ENCODE measurements around the gene CDS2.

CDS2 gene

DNA sequence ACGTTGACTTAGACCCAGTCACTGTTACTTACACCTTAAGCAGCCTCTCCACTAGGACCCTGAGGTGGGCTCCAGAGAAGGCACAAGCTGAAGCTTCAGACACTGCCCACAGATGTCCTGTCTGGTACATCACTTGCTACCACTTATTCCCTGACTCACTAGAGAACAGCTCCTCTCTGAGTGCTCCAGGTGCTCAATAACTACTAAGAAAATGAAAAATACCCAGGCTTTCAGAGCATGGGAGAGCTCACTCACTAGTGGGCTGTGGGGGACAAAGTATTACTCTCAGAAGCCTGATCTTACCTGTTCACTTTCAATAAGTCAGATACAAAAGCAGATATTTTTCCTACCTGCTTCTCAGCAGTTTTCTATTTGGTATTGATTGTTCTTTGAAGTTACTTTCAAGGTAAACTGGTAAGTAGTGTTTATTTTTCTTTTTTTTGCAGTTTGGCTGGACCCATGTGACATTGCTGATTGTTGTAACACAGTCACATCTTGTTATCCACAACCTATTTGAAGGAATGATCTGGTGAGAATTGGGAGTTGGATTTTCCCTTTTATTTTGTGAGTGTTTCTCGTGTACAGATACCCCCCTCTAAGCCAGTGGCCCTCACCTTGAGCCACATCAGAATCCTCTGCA lies 55.9 kb downstream of the CDS2 start:
- H3K4me1 ChIP-seq: peaks cover 0 to 60% (median 22%) of the 10 kb centered on the region in 4 donors
- no peak for DNase-seq
- H3K27ac ChIP-seq: peak overlapping the region; percentile 64 to 70
- H3K4me3 ChIP-seq: no peak overlapping the region
- H3K9me3 ChIP-seq: no peaks in the 10 kb centered on the region
- H3K27me3 ChIP-seq: no peaks in the 10 kb centered on the region
- TF ChIP-seq, protein P1, sequence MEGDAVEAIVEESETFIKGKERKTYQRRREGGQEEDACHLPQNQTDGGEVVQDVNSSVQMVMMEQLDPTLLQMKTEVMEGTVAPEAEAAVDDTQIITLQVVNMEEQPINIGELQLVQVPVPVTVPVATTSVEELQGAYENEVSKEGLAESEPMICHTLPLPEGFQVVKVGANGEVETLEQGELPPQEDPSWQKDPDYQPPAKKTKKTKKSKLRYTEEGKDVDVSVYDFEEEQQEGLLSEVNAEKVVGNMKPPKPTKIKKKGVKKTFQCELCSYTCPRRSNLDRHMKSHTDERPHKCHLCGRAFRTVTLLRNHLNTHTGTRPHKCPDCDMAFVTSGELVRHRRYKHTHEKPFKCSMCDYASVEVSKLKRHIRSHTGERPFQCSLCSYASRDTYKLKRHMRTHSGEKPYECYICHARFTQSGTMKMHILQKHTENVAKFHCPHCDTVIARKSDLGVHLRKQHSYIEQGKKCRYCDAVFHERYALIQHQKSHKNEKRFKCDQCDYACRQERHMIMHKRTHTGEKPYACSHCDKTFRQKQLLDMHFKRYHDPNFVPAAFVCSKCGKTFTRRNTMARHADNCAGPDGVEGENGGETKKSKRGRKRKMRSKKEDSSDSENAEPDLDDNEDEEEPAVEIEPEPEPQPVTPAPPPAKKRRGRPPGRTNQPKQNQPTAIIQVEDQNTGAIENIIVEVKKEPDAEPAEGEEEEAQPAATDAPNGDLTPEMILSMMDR (IDR thresholded peaks at IDR 0.05): no peak
- peaks cover 43 to 78% (median 69%) of the 10 kb centered on the region in 3 donors for H3K36me3 ChIP-seq
- intact Hi-C loops (cut with DNase I; ENCODE audit: low total_unique reads): no loop called here

DNA sequence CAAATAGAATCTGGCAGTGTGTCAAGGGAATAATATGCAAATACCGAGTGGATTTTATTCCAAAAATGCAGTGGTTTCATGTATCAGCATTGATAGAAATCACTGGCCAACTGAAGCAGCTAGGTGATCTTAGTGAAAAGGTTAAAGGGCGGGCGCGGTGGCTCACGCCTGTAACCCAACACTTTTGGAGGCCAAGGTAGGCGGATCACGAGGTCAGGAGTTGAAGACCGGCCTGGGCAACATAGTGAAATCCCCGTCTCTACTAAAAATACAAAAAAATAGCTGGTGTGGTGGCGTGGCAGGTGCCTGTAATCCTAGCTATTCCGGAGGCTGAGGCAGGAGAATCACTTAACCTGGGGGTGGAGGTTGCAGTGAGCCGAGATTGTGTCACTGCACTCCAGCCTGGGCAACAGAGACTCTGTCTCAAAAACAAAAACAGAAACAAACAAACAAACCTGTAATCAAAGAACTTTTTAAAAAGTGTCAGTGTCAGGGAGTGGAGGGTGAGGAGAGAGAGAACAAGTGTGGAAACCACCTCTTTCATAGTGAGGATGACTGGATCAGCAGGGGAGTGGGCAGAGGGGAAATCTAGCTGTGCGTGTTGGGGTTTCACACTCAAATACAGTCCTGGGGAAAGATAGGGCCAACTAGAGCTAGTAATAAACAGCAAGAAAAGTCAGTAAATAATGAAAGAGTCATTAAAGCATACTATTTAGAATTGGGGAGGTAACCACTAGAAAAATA lies 57.1 kb downstream of the CDS2 start:
- Histone ChIP-seq H3K4me3 (no peak overlapping the region), H3K9me3 (no peaks in the 10 kb centered on the region), H3K36me3 (peaks cover 55 to 78% (median 74%) of the 10 kb centered on the region in 3 donors), H3K27me3 (no peaks in the 10 kb centered on the region), H3K27ac (peak overlapping the region; percentile 64 to 70), H3K4me1 (peaks cover 0 to 53% (median 22%) of the 10 kb centered on the region in 4 donors)
- TF ChIP-seq, protein P1 (IDR thresholded peaks at IDR 0.05): no peak
- intact Hi-C loops (cut with DNase I; ENCODE audit: low total_unique reads): no loop called here
- DNase-seq: no peak

DNA sequence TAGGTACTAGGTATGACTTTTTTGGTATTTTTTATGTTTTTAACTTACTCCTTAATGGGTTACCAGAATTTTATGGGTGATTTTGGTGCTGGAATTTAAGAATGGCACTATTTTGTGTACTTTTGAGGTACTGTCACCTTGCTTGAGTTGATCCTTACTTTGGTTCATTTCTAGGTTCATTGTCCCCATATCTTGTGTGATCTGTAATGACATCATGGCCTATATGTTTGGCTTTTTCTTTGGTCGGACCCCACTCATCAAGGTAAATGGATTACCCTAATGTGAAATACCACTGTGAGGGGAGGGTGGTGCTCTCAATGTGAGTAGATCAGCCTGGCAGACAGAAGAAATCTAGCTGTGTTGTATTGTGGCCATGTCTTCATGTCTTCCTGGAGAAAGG lies 57.9 kb downstream of the CDS2 start:
- DNase-seq: no peak
- Histone ChIP-seq H3K4me1 (peaks cover 0 to 53% (median 22%) of the 10 kb centered on the region in 4 donors), H3K36me3 (peaks cover 63 to 79% (median 74%) of the 10 kb centered on the region in 3 donors), H3K4me3 (no peak overlapping the region), H3K27ac (peak overlapping the region in 1 of 2 donors; percentile 70), H3K27me3 (no peaks in the 10 kb centered on the region), H3K9me3 (no peaks in the 10 kb centered on the region)
- intact Hi-C loops (cut with DNase I; ENCODE audit: low total_unique reads): no loop called here
- TF ChIP-seq, protein P1 (IDR thresholded peaks at IDR 0.05): no peak

DNA sequence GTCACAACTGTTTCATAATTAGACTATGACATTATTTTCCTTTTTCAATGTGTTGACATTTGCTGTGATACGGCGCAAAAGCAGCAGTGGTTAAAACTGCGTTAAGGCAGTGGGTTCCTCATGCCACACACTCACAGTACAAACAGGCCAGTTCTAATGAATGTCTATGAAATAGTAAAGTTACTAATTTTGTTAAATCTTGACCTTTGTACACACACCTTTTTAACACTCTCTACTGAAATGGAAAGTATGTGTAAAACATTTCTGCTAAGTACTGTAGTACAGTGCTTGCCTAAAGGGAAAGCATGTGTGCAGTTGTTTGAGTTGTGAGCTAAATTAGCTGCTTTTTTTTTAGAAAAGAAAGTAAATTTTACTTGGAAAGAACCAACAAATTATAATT lies 60.3 kb downstream of the CDS2 start:
- Histone ChIP-seq H3K9me3 (no peaks in the 10 kb centered on the region), H3K4me1 (peaks cover 0 to 37% (median 16%) of the 10 kb centered on the region in 4 donors), H3K27ac (peak overlapping the region in 1 of 2 donors; percentile 23), H3K27me3 (no peaks in the 10 kb centered on the region), H3K36me3 (peaks cover 84 to 91% (median 90%) of the 10 kb centered on the region in 3 donors), H3K4me3 (no peak overlapping the region)
- TF ChIP-seq, protein P1 (IDR thresholded peaks at IDR 0.05): no peak
- intact Hi-C loops (cut with DNase I; ENCODE audit: low total_unique reads): no loop called here
- DNase-seq: no peak

DNA sequence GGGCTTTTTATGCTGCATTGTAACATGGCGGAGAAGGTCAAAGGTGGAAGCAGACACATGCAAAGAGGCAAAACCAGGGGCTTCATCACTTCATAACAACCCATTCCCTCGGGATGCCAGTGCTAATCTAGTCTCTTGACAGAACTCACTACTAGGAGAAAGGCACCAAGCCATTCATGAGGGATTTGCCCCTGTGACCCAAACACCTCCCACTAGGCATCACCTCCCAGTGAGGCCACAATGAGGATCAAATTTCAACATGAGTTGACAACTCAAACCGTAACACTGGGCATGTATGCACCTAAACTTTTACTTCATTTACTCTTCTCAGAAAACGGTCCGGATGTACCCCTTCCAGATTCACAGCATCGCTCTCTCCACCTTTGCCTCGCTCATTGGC lies 61.9 kb downstream of the CDS2 start:
- Histone ChIP-seq H3K4me1 (peaks cover 0 to 23% (median 8%) of the 10 kb centered on the region in 4 donors), H3K27ac (no peak overlapping the region), H3K9me3 (no peaks in the 10 kb centered on the region), H3K36me3 (peaks cover 75 to 91% (median 85%) of the 10 kb centered on the region in 3 donors), H3K27me3 (no peaks in the 10 kb centered on the region), H3K4me3 (no peak overlapping the region)
- intact Hi-C loops (cut with DNase I; ENCODE audit: low total_unique reads): no loop called here
- no peak for DNase-seq
- TF ChIP-seq, protein P1 (IDR thresholded peaks at IDR 0.05): no peak

All from tibial artery (tissue), 4 donors.